Measurements from ENCODE around the gene SRP9.
"Not testable (repeated sequence)": the region's sequence is repeated elsewhere in the genome, so short reads cannot be mapped to it uniquely, and the experiment has no call there.

Gene SRP9

DNA sequence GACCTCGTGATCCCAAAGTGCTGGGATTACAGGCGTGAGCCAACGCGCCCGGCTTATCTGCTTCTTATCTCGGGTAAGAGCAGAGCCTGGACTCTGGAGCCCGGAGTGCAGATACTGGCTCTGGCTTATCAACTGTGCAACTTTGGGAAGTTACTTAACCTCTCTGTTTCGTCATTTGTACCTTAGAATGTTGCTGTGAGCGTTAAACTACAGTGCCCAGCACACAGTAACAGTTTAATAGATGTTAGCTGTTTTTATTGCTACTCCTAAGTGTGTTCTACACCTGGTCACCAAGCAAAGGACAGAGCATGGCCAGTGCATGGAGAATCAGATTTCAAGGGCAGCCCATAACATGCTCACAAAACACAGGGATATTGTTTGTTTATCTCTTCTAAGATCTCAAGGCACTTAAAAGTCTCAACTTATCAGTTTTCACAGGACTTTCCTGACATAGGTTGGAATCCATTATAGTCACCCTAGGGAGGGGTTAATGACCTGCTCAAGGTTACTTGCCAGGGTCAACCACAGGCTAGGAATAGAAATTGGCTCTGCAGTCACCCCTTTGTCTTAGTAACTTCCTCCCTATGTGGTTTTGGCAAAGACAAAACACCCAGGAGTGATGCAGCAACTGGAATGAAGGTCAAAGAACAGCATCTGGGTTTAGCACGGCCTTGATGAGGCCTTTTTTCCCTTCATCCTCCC is 22.5 kb upstream of the SRP9 start:
- Histone ChIP-seq H2AFZ (peak overlapping the region; percentile 66), H3K4me3 (ENCODE audit: low read depth, low read length) (no peak overlapping the region), H3K4me2 (ENCODE audit: low read length) (peak overlapping the region; percentile 30), H3K27ac (peak overlapping the region; percentile 63), H3K36me3 (ENCODE audit: control insufficient read depth, insufficient read depth, low read length) (no peaks in the 10 kb centered on the region), H3K9ac (no peak overlapping the region), H3K27me3 (ENCODE audit: control insufficient read depth, insufficient read depth, low read length) (no peaks in the 10 kb centered on the region), H3K79me2 (no peaks in the 10 kb centered on the region), H3K4me1 (peaks cover 14% of the 10 kb centered on the region), H3K9me3 (ENCODE audit: control insufficient read depth, low read length) (no peaks in the 10 kb centered on the region)
- TF ChIP-seq, protein P1, sequence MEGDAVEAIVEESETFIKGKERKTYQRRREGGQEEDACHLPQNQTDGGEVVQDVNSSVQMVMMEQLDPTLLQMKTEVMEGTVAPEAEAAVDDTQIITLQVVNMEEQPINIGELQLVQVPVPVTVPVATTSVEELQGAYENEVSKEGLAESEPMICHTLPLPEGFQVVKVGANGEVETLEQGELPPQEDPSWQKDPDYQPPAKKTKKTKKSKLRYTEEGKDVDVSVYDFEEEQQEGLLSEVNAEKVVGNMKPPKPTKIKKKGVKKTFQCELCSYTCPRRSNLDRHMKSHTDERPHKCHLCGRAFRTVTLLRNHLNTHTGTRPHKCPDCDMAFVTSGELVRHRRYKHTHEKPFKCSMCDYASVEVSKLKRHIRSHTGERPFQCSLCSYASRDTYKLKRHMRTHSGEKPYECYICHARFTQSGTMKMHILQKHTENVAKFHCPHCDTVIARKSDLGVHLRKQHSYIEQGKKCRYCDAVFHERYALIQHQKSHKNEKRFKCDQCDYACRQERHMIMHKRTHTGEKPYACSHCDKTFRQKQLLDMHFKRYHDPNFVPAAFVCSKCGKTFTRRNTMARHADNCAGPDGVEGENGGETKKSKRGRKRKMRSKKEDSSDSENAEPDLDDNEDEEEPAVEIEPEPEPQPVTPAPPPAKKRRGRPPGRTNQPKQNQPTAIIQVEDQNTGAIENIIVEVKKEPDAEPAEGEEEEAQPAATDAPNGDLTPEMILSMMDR (IDR thresholded peaks at IDR 0.05) = no peak

DNA sequence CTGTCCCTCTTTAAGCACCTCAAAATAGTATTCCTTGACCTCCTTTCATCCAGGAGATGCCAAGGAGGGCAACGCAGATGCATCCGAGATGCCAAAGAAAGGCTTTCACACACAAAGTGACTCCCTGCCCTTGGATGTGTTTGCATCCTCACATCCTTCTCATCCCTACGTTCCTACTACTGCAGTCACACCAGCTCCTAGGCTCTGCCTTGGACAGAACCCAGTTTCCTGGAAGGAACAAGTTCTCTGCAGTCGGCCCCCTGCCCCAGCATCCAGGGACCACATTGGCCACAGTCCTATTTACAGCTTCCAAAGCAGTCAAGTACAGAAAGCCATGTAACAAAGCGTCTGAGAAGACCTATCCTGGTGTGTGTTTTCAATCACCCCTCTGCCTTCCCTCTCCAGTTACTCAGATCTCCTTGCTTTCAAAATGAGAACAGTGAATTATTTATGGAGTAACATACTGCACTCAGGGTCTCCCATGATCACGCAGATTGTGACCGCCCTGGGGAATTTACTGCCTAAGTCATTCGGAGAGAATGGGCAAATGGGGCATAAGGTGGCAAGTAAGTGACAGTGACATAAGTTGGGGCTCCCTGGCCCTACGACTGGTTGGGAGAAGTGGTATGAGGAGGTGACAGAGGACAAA is 21.8 kb upstream of the SRP9 start:
- Histone ChIP-seq H3K4me2 (ENCODE audit: low read length) (no peak overlapping the region), H3K27ac (peak overlapping the region; percentile 63), H3K9me3 (ENCODE audit: control insufficient read depth, low read length) (no peaks in the 10 kb centered on the region), H3K36me3 (ENCODE audit: control insufficient read depth, insufficient read depth, low read length) (no peaks in the 10 kb centered on the region), H2AFZ (peak overlapping the region; percentile 66), H3K79me2 (no peaks in the 10 kb centered on the region), H3K4me1 (peaks cover 14% of the 10 kb centered on the region), H3K27me3 (ENCODE audit: control insufficient read depth, insufficient read depth, low read length) (no peaks in the 10 kb centered on the region), H3K4me3 (ENCODE audit: low read depth, low read length) (no peak overlapping the region), H3K9ac (no peak overlapping the region)
- TF ChIP-seq, protein P1 (IDR thresholded peaks at IDR 0.05) = no peak

DNA sequence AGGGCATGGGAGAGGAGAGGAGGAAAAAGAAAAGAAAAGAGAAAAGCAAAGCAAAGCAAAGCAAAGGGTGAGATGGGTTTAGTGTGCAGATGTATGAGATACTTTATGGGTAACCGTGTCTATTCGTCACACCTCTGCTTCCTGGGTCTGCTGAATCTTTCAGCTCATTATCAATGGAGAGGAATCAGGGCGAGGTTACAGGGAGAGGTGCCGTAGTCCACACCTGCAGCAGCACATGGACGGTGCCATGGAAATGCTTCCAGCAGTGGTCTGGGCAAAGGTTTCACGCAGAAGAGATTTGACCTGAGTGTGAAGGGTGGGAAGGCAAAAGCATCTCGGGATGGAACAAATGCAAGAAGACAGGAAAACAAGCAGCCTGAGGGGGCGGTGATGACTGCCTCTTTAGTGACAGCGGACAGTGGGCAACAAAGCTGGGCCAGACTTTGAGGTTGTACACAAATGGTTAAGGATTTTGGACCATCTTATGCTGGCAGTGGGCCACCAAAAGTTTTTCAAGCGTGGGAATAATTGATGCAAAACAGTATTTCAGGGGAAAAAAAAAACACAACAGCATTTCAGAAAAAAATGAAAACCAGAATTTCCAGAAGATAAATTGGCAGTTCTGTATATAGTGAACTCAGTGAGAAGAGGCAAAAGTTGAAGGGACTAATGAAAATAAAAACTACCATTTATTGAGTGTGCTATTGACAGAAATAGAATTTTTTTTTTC is 19.5 kb upstream of the SRP9 start:
- Histone ChIP-seq H3K4me3 (ENCODE audit: low read depth, low read length) (no peak overlapping the region), H2AFZ (peak overlapping the region; percentile 46), H3K27ac (peak overlapping the region; percentile 57), H3K9me3 (ENCODE audit: control insufficient read depth, low read length) (no peaks in the 10 kb centered on the region), H3K9ac (no peak overlapping the region), H3K27me3 (ENCODE audit: control insufficient read depth, insufficient read depth, low read length) (no peaks in the 10 kb centered on the region), H3K4me2 (ENCODE audit: low read length) (no peak overlapping the region), H3K4me1 (peaks cover 14% of the 10 kb centered on the region), H3K79me2 (no peaks in the 10 kb centered on the region), H3K36me3 (ENCODE audit: control insufficient read depth, insufficient read depth, low read length) (no peaks in the 10 kb centered on the region)
- TF ChIP-seq, protein P1 (IDR thresholded peaks at IDR 0.05) = no peak

DNA sequence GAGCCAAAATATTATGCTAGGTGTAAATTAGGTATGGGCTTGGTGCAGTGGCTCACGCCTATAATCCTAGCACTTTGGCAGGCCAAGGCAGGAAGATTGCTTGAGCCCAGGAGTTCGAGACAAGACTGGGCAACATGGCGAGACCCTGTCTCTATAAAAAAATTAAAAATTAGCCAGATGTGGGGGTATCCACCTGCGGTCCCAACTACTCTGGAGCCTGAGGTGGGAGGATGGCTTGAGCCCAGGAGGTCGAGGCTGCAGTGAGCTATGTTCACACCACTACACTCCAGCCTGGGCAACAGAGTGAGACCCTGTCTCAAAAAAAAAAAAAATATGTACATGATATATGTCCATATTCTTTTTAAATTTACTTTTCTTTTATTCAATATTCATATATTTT is 17.7 kb upstream of the SRP9 start:
- peaks cover 13% of the 10 kb centered on the region for H3K4me1 ChIP-seq
- H3K4me2 ChIP-seq (ENCODE audit: low read length); H2AFZ ChIP-seq; H3K27me3 ChIP-seq (ENCODE audit: control insufficient read depth, insufficient read depth, low read length); H3K4me3 ChIP-seq (ENCODE audit: low read depth, low read length); H3K79me2 ChIP-seq; H3K27ac ChIP-seq; H3K9me3 ChIP-seq (ENCODE audit: control insufficient read depth, low read length); H3K9ac ChIP-seq; H3K36me3 ChIP-seq (ENCODE audit: control insufficient read depth, insufficient read depth, low read length): not testable (repeated sequence)

DNA sequence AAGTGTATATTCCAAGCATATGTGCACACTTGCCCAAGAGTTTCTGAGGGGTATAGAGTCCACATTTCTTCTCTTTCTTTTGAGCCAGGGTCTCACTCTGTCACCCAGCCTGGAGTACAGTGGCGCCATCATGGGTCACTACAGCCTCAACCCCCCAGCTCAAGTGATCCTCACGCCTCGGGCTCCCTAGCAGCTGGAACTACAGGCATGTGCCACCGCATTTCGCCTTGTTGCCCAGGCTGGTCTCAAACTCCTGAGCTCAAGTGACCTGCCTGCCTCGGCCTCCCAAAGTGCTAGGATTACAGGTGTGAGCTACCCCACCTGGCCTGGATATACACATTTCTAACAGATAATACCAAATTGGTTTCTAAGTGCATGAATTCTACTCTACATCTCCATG is 17.1 kb upstream of the SRP9 start:
- H3K9me3 ChIP-seq (ENCODE audit: control insufficient read depth, low read length) = no peaks in the 10 kb centered on the region
- no peak overlapping the region for H3K4me2 ChIP-seq (ENCODE audit: low read length)
- H3K36me3 ChIP-seq (ENCODE audit: control insufficient read depth, insufficient read depth, low read length) = no peaks in the 10 kb centered on the region
- TF ChIP-seq, protein P1 (IDR thresholded peaks at IDR 0.05) = no peak
- H3K27me3 ChIP-seq (ENCODE audit: control insufficient read depth, insufficient read depth, low read length) = no peaks in the 10 kb centered on the region
- peaks cover 7% of the 10 kb centered on the region for H3K4me1 ChIP-seq
- no peak overlapping the region for H3K4me3 ChIP-seq (ENCODE audit: low read depth, low read length)
- no peaks in the 10 kb centered on the region for H3K79me2 ChIP-seq
- no peak overlapping the region for H3K27ac ChIP-seq
- no peak overlapping the region for H3K9ac ChIP-seq
- no peak overlapping the region for H2AFZ ChIP-seq

DNA sequence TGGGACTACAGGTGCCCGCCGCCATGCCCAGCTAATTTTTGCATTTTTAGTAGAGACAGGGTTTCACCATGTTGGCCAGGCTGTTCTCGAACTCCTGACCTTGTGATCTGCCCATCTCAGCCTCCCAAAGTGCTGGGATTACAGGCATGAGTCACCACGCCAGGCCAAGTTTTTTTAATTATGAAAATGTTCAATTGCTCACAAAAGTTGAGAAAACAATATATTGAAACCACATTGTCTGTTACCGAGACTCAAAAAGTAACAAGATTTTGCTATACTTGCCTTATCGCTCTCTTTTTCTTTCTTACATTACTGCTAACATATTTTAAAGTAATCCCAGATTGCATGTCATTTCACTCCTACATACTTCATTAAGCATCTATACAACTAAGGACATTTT is 16.2 kb upstream of the SRP9 start:
- H3K27ac ChIP-seq; H3K9me3 ChIP-seq (ENCODE audit: control insufficient read depth, low read length); H3K4me3 ChIP-seq (ENCODE audit: low read depth, low read length); H2AFZ ChIP-seq; H3K4me2 ChIP-seq (ENCODE audit: low read length); H3K36me3 ChIP-seq (ENCODE audit: control insufficient read depth, insufficient read depth, low read length); H3K79me2 ChIP-seq; H3K4me1 ChIP-seq; H3K9ac ChIP-seq; H3K27me3 ChIP-seq (ENCODE audit: control insufficient read depth, insufficient read depth, low read length): not testable (repeated sequence)

Measured in parathyroid adenoma (tissue), 2 donors.